GM12891 (cell line): ENCODE data around the gene RAB11B.

Experiments
- DNase-seq: peaks from one replicate; pipeline ENCODE4 v3.0.0; 2011; ENCODE audit warnings: low spot score; ENCODE audit not compliant: insufficient read length
- FAIRE-seq: peaks from 2 replicates; lab custom pipeline; 2011; peaks lifted over from hg19 to GRCh38; lab: Jason Lieb, UNC
- PAX5 ChIP-seq: IDR thresholded peaks from 2 replicates; pipeline ENCODE4 v1.6.1; 2011; ENCODE audit warnings: low read length, moderate library complexity, mild to moderate bottlenecking; ENCODE audit not compliant: insufficient read depth, severe bottlenecking
- POLR2A ChIP-seq: IDR thresholded peaks from 2 replicates; pipeline ENCODE4 v1.6.1; 2011; ENCODE audit warnings: low read depth, low read length, control low read depth
- POLR2AphosphoS5 ChIP-seq: IDR thresholded peaks from 2 replicates; pipeline ENCODE4 v1.6.1; 2011; ENCODE audit warnings: low read depth, low read length, control low read depth
- POU2F2 ChIP-seq: IDR thresholded peaks from 2 replicates; pipeline ENCODE4 v1.6.1; 2011; ENCODE audit warnings: low read depth, mild to moderate bottlenecking, control low read depth, low read length, moderate library complexity
- SPI1 ChIP-seq: IDR thresholded peaks from 2 replicates; pipeline ENCODE4 v1.6.1; 2011; ENCODE audit warnings: low read depth, low read length, control low read depth
- TAF1 ChIP-seq: IDR thresholded peaks from 2 replicates; pipeline ENCODE4 v1.6.1; 2011; ENCODE audit warnings: low read depth, low read length, control low read depth

Gene RAB11B

DNA sequence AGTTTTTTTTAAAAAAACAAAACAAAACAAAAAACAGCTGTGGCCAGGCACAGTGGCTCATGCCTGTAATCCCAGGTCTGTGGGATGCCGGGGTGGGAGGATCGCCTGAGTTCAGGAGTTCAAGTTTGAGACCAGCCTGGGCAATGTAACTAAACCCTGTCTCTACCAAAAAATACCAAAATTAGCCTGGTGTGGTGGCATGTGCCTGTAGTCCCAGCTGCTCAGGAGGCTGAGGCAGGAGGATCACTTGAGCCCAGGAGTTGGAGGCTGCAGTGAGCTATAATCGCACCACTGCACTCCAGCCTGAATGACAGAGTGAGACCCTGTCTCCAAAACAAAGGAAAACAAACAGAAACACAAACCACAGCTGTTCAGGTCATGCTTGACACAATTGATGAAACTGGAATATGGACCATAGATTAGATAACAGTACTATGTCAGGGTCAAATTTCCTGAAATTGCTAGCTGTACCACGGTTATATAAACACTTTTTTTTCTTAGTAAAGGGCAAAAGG, 33.1 kb upstream of the RAB11B start:
- DNase-seq, result no peak
- no peak for FAIRE-seq
- TF ChIP-seq SPI1 (no peak), POLR2AphosphoS5 (no peak), PAX5 (no peak), POLR2A (no peak), POU2F2 (no peak), TAF1 (no peak)

- FAIRE-seq, result no peak
Measured at GRCh38 chr19:8358948-8359347, 31.2 kb upstream of the RAB11B start.

GRCh38 chr19:8360196-8360595, 30.0 kb upstream of the RAB11B start:
- FAIRE-seq (no peak), DNase-seq (no peak)
- TF ChIP-seq POLR2A (no peak), POU2F2 (no peak), TAF1 (no peak), SPI1 (no peak), PAX5 (no peak)

More at GRCh38 chr19:8358948-8359347, 31.2 kb upstream of the RAB11B start:
- TF ChIP-seq POLR2A, result no peak
- no peak for TF ChIP-seq SPI1
- TF ChIP-seq TAF1, result no peak
- TF ChIP-seq POU2F2, result no peak
- TF ChIP-seq PAX5, result no peak
- no peak for TF ChIP-seq POLR2AphosphoS5
- DNase-seq, result no peak

- TF ChIP-seq SPI1, result no peak
- no peak for TF ChIP-seq PAX5
- no peak for TF ChIP-seq POLR2AphosphoS5
- no peak for TF ChIP-seq TAF1
- no peak for FAIRE-seq
- no peak for DNase-seq
Measured at GRCh38 chr19:8361921-8362793, 28.0 kb upstream of the RAB11B start.

DNA sequence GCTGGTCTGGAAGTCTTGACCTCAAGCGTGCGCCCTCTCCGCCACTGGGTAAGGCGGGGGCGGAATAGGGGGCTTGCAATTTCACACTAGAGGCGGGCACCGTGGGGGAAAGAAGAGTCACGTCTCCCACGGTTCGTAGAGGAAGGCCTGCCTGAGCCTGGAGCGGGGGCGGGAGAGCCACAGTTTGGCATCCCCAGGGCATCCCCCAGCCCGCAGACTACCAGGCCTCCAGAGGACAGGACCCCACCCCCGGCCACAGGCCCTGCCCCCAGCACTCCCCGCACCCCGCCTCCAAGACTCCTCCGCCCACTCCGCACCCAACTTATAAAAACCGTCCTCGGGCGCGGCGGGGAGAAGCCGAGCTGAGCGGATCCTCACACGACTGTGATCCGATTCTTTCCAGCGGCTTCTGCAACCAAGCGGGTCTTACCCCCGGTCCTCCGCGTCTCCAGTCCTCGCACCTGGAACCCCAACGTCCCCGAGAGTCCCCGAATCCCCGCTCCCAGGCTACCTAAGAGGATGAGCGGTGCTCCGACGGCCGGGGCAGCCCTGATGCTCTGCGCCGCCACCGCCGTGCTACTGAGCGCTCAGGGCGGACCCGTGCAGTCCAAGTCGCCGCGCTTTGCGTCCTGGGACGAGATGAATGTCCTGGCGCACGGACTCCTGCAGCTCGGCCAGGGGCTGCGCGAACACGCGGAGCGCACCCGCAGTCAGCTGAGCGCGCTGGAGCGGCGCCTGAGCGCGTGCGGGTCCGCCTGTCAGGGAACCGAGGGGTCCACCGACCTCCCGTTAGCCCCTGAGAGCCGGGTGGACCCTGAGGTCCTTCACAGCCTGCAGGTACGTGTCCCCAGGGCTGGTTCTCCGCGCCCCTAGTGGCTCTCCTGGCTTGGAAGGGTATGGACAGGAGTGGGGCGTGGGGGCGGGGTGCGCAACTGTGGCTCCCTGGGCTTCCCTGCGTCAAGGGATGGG, 26.1 kb upstream of the RAB11B start, which contains the start of gene ANGPTL4:
TSS of gene ANGPTL4 (plus strand) at position 353 of the 969 bp plus-strand sequence. CDS start at position 520, 167 bp downstream.
- FAIRE-seq, result no peak
- TF ChIP-seq POU2F2 (no peak), PAX5 (no peak), POLR2A (no peak), POLR2AphosphoS5 (no peak), TAF1 (no peak), SPI1 (no peak)
- DNase-seq, result no peak

DNA sequence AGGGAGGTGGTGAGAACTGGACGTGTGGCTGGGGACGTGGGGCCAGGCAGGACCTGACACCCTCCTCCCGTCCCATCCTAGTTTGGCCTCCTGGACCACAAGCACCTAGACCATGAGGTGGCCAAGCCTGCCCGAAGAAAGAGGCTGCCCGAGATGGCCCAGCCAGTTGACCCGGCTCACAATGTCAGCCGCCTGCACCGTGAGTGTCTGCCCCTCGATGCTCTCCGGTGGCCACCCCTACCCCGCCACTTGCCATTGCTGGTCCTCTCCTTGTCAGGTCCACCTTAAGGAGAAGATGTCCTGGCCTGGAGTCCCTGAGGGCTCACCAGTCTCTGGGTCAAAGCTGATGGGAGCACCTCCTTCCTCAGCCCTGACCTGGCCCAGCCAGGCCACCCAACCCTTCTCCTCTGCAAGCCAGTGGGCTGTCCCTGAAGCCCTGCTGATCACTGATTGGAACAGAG, 24.0 kb upstream of the RAB11B start:
- DNase-seq (no peak), FAIRE-seq (no peak)
- TF ChIP-seq SPI1, result no peak
- TF ChIP-seq TAF1, result no peak
- no peak for TF ChIP-seq POU2F2

DNA sequence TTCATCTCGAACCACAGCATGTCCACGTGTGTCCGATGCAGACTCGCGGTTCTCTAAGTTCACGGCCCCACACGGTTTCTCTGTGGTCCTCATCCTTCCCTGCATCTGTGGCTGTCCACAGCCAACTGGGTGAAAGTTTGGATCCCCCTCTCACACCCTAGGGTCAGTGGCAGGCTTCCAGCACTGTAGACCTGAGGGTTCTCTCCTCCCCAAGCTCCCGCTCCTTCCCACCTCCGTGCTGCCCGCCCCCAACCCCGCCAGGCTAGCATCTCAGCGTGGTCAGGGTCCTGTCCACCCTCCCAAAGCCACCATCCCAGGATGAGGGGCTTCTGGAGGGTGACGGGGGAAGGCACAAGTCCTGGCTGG, 23.2 kb upstream of the RAB11B start:
- TF ChIP-seq SPI1 (no peak), POU2F2 (no peak), TAF1 (no peak), PAX5 (no peak), POLR2A (no peak), POLR2AphosphoS5 (no peak)
- FAIRE-seq (no peak), DNase-seq (no peak)

- DNase-seq (no peak), FAIRE-seq (no peak)
- TF ChIP-seq SPI1 (no peak), PAX5 (no peak), POLR2AphosphoS5 (no peak), POLR2A (no peak), TAF1 (no peak), POU2F2 (no peak)
Measured at GRCh38 chr19:8367327-8368001, 22.7 kb upstream of the RAB11B start.

- DNase-seq (no peak), FAIRE-seq (no peak)
- TF ChIP-seq SPI1 (no peak), POLR2A (no peak), POLR2AphosphoS5 (no peak), POU2F2 (no peak), PAX5 (no peak), TAF1 (no peak)
Measured at GRCh38 chr19:8370176-8371010, 19.8 kb upstream of the RAB11B start.
